Stomach smooth muscle (tissue), 2 donors: Measurements from ENCODE around the gene PSKH1.

Experiments used
- H3K27ac ChIP-seq: one replicate; pipeline ENCODE4 v1.7.0; 2013; ENCODE audit warnings: mild to moderate bottlenecking, low read length, inconsistent platforms
- H3K27me3 ChIP-seq, 2 donors: one replicate each; pipeline ENCODE4 v1.7.0; 2013; ENCODE audit warnings: low read length in 2 of 2; ENCODE audit not compliant: insufficient read depth in 2 of 2, control insufficient read depth in 1 of 2
- H3K36me3 ChIP-seq, 2 donors: one replicate each; pipeline ENCODE4 v1.7.0; 2013; ENCODE audit warnings: low read length in 2 of 2; ENCODE audit not compliant: control insufficient read depth in 2 of 2, insufficient read depth in 2 of 2
- H3K4me1 ChIP-seq: one replicate; pipeline ENCODE4 v1.7.0; 2013; ENCODE audit warnings: low read length; ENCODE audit not compliant: control insufficient read depth, insufficient read depth
- H3K4me3 ChIP-seq, 2 donors: one replicate each; pipeline ENCODE4 v1.7.0; 2013; ENCODE audit warnings: low read length in 2 of 2
- H3K9ac ChIP-seq, 2 donors: one replicate each; pipeline ENCODE4 v1.7.0; 2013; ENCODE audit warnings: low read length in 2 of 2, mild to moderate bottlenecking in 1 of 2
- H3K9me3 ChIP-seq, 2 donors: one replicate each; pipeline ENCODE4 v1.7.0; 2013; ENCODE audit warnings: low read length in 2 of 2; ENCODE audit not compliant: control insufficient read depth in 2 of 2
- donor health status: healthy.
- donor health status: Pancreatic carcinoma.

PSKH1 gene

GRCh38 chr16:67948015-67948414, 55.0 kb downstream of the PSKH1 start:
- Histone ChIP-seq H3K9me3 (no peaks in the 10 kb centered on the region), H3K4me1 (peaks cover 44% of the 10 kb centered on the region), H3K4me3 (no peak overlapping the region), H3K27me3 (no peaks in the 10 kb centered on the region), H3K27ac (peak overlapping the region; percentile 18), H3K9ac (no peak overlapping the region), H3K36me3 (peaks cover 68 to 69% of the 10 kb centered on the region in 2 donors)

- H3K36me3 ChIP-seq = peaks cover 74 to 76% of the 10 kb centered on the region in 2 donors
- H3K27me3 ChIP-seq = no peaks in the 10 kb centered on the region
- peaks cover 31% of the 10 kb centered on the region for H3K4me1 ChIP-seq
Measured at GRCh38 chr16:67949645-67950044, 56.6 kb downstream of the PSKH1 start.

GRCh38 chr16:67950335-67950843, 57.3 kb downstream of the PSKH1 start:
- H3K27me3 ChIP-seq = no peaks in the 10 kb centered on the region
- H3K4me3 ChIP-seq = no peak overlapping the region
- H3K9me3 ChIP-seq = no peaks in the 10 kb centered on the region
- H3K9ac ChIP-seq = no peak overlapping the region
- peaks cover 25% of the 10 kb centered on the region for H3K4me1 ChIP-seq
- H3K36me3 ChIP-seq = peaks cover 72 to 75% of the 10 kb centered on the region in 2 donors
- H3K27ac ChIP-seq = no peak overlapping the region

More at GRCh38 chr16:67949645-67950044, 56.6 kb downstream of the PSKH1 start:
- Histone ChIP-seq H3K27ac (no peak overlapping the region), H3K9ac (no peak overlapping the region), H3K4me3 (no peak overlapping the region), H3K9me3 (no peaks in the 10 kb centered on the region)

GRCh38 chr16:67951485-67951884, 58.4 kb downstream of the PSKH1 start:
- H3K4me1 ChIP-seq = peaks cover 20% of the 10 kb centered on the region
- H3K4me3 ChIP-seq = no peak overlapping the region
- H3K9me3 ChIP-seq = no peaks in the 10 kb centered on the region
- peak overlapping the region in 1 of 2 donors; percentile 42 for H3K9ac ChIP-seq
- H3K27ac ChIP-seq = peak overlapping the region; percentile 66
- H3K27me3 ChIP-seq = no peaks in the 10 kb centered on the region
- H3K36me3 ChIP-seq = peaks cover 64% of the 10 kb centered on the region in 2 donors

GRCh38 chr16:67953641-67954375, 60.8 kb downstream of the PSKH1 start:
- H3K9ac ChIP-seq = no peak overlapping the region
- H3K36me3 ChIP-seq = peaks cover 53 to 59% of the 10 kb centered on the region in 2 donors
- no peak overlapping the region for H3K4me3 ChIP-seq
- peaks cover 23% of the 10 kb centered on the region for H3K4me1 ChIP-seq
- H3K27ac ChIP-seq = peak overlapping the region; percentile 11
- no peaks in the 10 kb centered on the region for H3K9me3 ChIP-seq
- no peaks in the 10 kb centered on the region for H3K27me3 ChIP-seq

- no peak overlapping the region for H3K9ac ChIP-seq
- peaks cover 28% of the 10 kb centered on the region for H3K4me1 ChIP-seq
- H3K4me3 ChIP-seq = no peak overlapping the region
- H3K36me3 ChIP-seq = peaks cover 53 to 62% of the 10 kb centered on the region in 2 donors
- no peaks in the 10 kb centered on the region for H3K27me3 ChIP-seq
- H3K9me3 ChIP-seq = no peaks in the 10 kb centered on the region
- H3K27ac ChIP-seq = peak overlapping the region; percentile 11
Measured at GRCh38 chr16:67954421-67955196, 61.6 kb downstream of the PSKH1 start.

- Histone ChIP-seq H3K9me3 (no peaks in the 10 kb centered on the region), H3K36me3 (peaks cover 62 to 67% of the 10 kb centered on the region in 2 donors), H3K27ac (no peak overlapping the region), H3K4me1 (peaks cover 39% of the 10 kb centered on the region), H3K27me3 (no peaks in the 10 kb centered on the region), H3K4me3 (no peak overlapping the region), H3K9ac (no peak overlapping the region)
Measured at GRCh38 chr16:67957622-67958021, 64.6 kb downstream of the PSKH1 start.

- Histone ChIP-seq H3K4me1 (peaks cover 53% of the 10 kb centered on the region), H3K9ac (peak overlapping the region in 1 of 2 donors; percentile 36), H3K4me3 (peak overlapping the region in 1 of 2 donors; percentile 22), H3K36me3 (peaks cover 52 to 66% of the 10 kb centered on the region in 2 donors), H3K27ac (peak overlapping the region; percentile 46), H3K27me3 (no peaks in the 10 kb centered on the region), H3K9me3 (no peaks in the 10 kb centered on the region)
Measured at GRCh38 chr16:67959536-67960329, 66.7 kb downstream of the PSKH1 start.

- peaks cover 71% of the 10 kb centered on the region for H3K4me1 ChIP-seq
- no peak overlapping the region for H3K9ac ChIP-seq
- H3K27ac ChIP-seq = peak overlapping the region; percentile 49
- no peaks in the 10 kb centered on the region for H3K27me3 ChIP-seq
- no peak overlapping the region for H3K4me3 ChIP-seq
- peaks cover 46 to 59% of the 10 kb centered on the region in 2 donors for H3K36me3 ChIP-seq
- no peaks in the 10 kb centered on the region for H3K9me3 ChIP-seq
Measured at GRCh38 chr16:67961551-67961957, 68.5 kb downstream of the PSKH1 start.

- no peaks in the 10 kb centered on the region for H3K9me3 ChIP-seq
- H3K4me1 ChIP-seq = peaks cover 77% of the 10 kb centered on the region
- peaks cover 46 to 58% of the 10 kb centered on the region in 2 donors for H3K36me3 ChIP-seq
- H3K27me3 ChIP-seq = no peaks in the 10 kb centered on the region
- no peak overlapping the region for H3K9ac ChIP-seq
- peak overlapping the region; percentile 18 for H3K27ac ChIP-seq
- H3K4me3 ChIP-seq = no peak overlapping the region
Measured at GRCh38 chr16:67962135-67962534, 69.1 kb downstream of the PSKH1 start.
